GM20000 (cell line): ENCODE results near the gene PGBD5.
"Not testable (repeated sequence)": the region's sequence is repeated elsewhere in the genome, so short reads cannot be mapped to it uniquely, and the experiment has no call there.

Source experiments
- DNase-seq: peaks from one replicate; pipeline ENCODE4 v3.0.0; 2012; ENCODE audit warnings: low spot score
- CTCF ChIP-seq: IDR thresholded peaks from 2 replicates; pipeline ENCODE4 v1.5.1; 2012; ENCODE audit warnings: mild to moderate bottlenecking, control low read depth; ENCODE audit errors: extremely low read depth, missing control alignments

Gene PGBD5

GRCh38 chr1:230415405-230416132 is 10.6 kb downstream of the PGBD5 start:
- DNase-seq, result no peak
- TF ChIP-seq CTCF, result no peak

GRCh38 chr1:230414694-230415093 is 11.4 kb downstream of the PGBD5 start:
- TF ChIP-seq CTCF, result no peak
- DNase-seq, result no peak

- no peak for DNase-seq
- no peak for TF ChIP-seq CTCF
Observed at GRCh38 chr1:230414102-230414501, 12.0 kb downstream of the PGBD5 start.

GRCh38 chr1:230413061-230413460 is 13.1 kb downstream of the PGBD5 start:
- DNase-seq, result no peak
- TF ChIP-seq CTCF, result no peak

GRCh38 chr1:230408971-230409370 is 17.2 kb downstream of the PGBD5 start:
- TF ChIP-seq CTCF, result no peak
- DNase-seq, result no peak

- DNase-seq, result no peak
- no peak for TF ChIP-seq CTCF
Observed at GRCh38 chr1:230407351-230407750, 18.8 kb downstream of the PGBD5 start.

- not testable (repeated sequence) for DNase-seq
Observed at GRCh38 chr1:230406727-230407126, 19.4 kb downstream of the PGBD5 start.

- DNase-seq, result no peak
Observed at GRCh38 chr1:230403442-230403841, 22.7 kb downstream of the PGBD5 start.

More at GRCh38 chr1:230403442-230403841, 22.7 kb downstream of the PGBD5 start:
- TF ChIP-seq CTCF, result no peak
